Activated CD4-positive, alpha-beta memory T cell treated with anti-CD3 and anti-CD28 coated beads for 36 hours (primary cell): Measurements from ENCODE around the gene EMD. TPM values are rescaled to one million over a fixed set of nuclear protein-coding genes. Genes with fewer than 3 reads are reported as not detected.
A peak's percentile ranks its signal among the peaks of the same experiment; 100 is the strongest.
"Not testable (repeated sequence)": the region's sequence is repeated elsewhere in the genome, so short reads cannot be mapped to it uniquely, and the experiment has no call there.

Experiments used
- CTCF ChIA-PET: fragments of 350-600 bp; sonication (Branson Sonifier 250); formaldehyde crosslinking; loops from one replicate; lab custom pipeline; 2021; ENCODE audit warnings: antibody characterized with exemption, inconsistent platforms; lab: Charles Lee
- POLR2A ChIA-PET: fragments of 350-600 bp; sonication (Branson Sonifier 250); formaldehyde crosslinking; loops from one replicate; lab custom pipeline; 2021; ENCODE audit warnings: antibody characterized with exemption; lab: Charles Lee
- DNase-seq: peaks from one replicate; pipeline ENCODE4 v3.0.0-alpha.2; 2020
- H3K27ac Mint-ChIP-seq: one replicate; pipeline ENCODE4 v1.8.0; 2021; ENCODE audit warnings: mixed read lengths
- H3K27me3 Mint-ChIP-seq: one replicate; pipeline ENCODE4 v1.8.0; 2021; ENCODE audit warnings: mixed read lengths
- H3K36me3 Mint-ChIP-seq: one replicate; pipeline ENCODE4 v1.8.0; 2021; ENCODE audit warnings: mixed read lengths
- H3K4me1 Mint-ChIP-seq: one replicate; pipeline ENCODE4 v1.8.0; 2021; ENCODE audit warnings: low read depth, mixed read lengths
- H3K4me3 Mint-ChIP-seq: one replicate; pipeline ENCODE4 v1.8.0; 2021; ENCODE audit warnings: mild to moderate bottlenecking, mixed read lengths
- H3K9me3 Mint-ChIP-seq: one replicate; pipeline ENCODE4 v1.8.0; 2021; ENCODE audit warnings: mixed read lengths
- intact Hi-C: fragments of 100-400 bp; cut with micrococcal nuclease; formaldehyde crosslinking; loops from one replicate; pipeline ENCODE4 v1.15.1; 2023
- total RNA-seq, 2 experiments: library from RNA; stranded (reverse); gene quantifications; one replicate each; pipeline ENCODE4 v1.2.3, GENCODE V29; 2021

Gene EMD
- total RNA-seq, 2 experiments from 2014 or later = 75.8 to 79.1 TPM

DNA sequence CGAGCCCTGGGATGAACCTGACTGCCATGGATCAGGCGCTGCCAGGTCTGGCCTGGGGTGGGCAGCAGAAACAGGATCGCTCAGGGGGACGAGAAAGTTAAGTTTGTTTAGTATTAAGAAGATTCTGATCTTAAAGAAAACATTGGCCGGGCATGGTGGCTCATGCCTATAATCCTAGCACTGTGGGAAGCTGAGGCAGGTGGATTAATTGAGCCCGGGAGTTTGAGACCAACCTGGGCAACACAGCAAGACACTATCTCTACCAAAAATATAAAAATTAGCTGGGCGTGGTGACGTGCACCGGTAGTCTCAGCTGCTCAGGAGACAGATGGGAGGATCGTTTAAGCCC, 4.0 kb upstream of the EMD start:
- no peaks in the 10 kb centered on the region for H3K9me3 Mint-ChIP-seq
- H3K4me1 Mint-ChIP-seq = peaks cover 25% of the 10 kb centered on the region
- H3K4me3 Mint-ChIP-seq = peak overlapping the region; percentile 28
- H3K27me3 Mint-ChIP-seq = no peaks in the 10 kb centered on the region
- no peak overlapping the region for H3K27ac Mint-ChIP-seq
- no peak for DNase-seq
- POLR2A ChIA-PET = no interaction called here
- H3K36me3 Mint-ChIP-seq = peaks cover 4% of the 10 kb centered on the region
- CTCF ChIA-PET = no interaction called here
- intact Hi-C loops = loop anchor here (5.0 to 10.0 kb wide), 3 partner anchors 62 to 400 kb away; partner anchors contain the start of genes GDI1, HCFC1, MECP2 and TMEM187

DNA sequence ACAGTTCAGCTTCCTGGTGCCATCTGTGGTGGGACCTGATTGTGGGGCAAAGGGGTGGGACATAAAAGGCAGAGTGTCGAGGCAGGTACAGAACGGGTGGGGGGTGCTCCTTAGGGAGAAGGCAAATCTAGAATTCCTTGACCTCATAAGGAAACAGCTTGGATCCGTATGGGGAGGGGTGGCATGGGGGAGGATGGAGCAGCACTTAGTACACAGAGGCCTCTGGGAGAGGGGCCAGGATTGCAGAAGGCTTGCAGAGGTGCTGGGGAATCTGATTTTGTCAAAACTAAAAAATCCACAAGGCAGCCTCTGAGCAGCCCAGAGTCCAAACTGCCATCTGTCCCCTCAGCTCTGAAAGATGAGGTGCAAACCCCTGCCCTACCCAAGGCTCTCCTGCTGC, 2.3 kb upstream of the EMD start:
- DNase-seq = no peak
- Mint-ChIP-seq H3K27me3 (no peaks in the 10 kb centered on the region), H3K4me3 (no peak overlapping the region), H3K27ac (peak overlapping the region; percentile 82), H3K4me1 (peaks cover 34% of the 10 kb centered on the region), H3K36me3 (peaks cover 8% of the 10 kb centered on the region), H3K9me3 (no peaks in the 10 kb centered on the region)
- intact Hi-C loops = loop anchor here (5.0 to 10.0 kb wide), 3 partner anchors 61 to 402 kb away; partner anchors contain the start of genes GDI1, HCFC1, MECP2 and TMEM187
- POLR2A ChIA-PET = no interaction called here
- CTCF ChIA-PET = no interaction called here

DNA sequence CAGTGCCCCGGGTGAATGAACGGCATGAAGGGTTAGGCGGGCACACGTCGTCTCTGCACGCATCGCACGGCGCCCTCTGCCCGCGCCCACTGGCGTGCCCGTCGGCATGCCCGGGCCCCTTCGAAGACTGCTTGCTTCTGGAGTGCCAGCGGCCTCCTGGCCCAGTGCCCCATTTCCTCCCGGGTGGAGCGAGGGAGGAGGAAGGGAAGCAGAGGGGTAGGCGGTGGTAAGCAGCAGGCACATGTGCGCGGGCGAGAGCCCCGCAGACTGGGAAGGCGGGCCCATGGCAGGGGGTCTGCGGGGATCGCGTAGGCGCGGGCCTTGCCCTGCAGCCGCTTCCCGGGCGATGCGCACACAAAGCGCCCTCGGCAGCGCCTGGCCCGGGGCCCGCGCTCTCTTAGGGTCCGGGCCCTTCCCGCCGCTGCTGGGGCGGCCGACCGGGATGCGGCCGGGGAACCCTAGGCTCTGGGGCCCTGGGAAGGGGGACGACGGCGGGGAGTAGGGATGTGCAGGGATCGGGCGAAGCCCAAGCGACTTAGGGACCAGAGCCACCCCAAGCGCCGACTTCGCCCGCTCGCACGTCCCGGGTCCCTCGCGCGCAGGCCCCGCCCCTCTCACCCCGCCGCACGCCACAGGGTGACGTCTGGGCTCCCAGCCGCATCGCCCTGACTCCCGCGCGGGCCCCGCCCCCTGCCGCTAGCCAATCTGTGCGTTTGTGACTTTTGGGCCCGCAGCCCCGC, 866 bp upstream of the EMD start:
- CTCF ChIA-PET = interaction anchor here (0.5 to 0.9 kb wide), 2 partner anchors 149 kb away, joined by 3 read pairs; no protein-coding TSS in a partner anchor
- peaks cover 27% of the 10 kb centered on the region for H3K4me1 Mint-ChIP-seq
- H3K27me3 Mint-ChIP-seq = no peaks in the 10 kb centered on the region
- peak; percentile 43 for DNase-seq
- H3K9me3 Mint-ChIP-seq = no peaks in the 10 kb centered on the region
- intact Hi-C loops = loop anchor here (1.0 to 10.0 kb wide), 4 partner anchors 59 to 450 kb away; partner anchors contain the start of genes GDI1, HCFC1, MECP2 and TMEM187
- H3K27ac Mint-ChIP-seq = peak overlapping the region; percentile 82
- H3K4me3 Mint-ChIP-seq = peak overlapping the region; percentile 73
- peaks cover 8% of the 10 kb centered on the region for H3K36me3 Mint-ChIP-seq
- POLR2A ChIA-PET = interaction anchor here (0.6 to 1.0 kb wide), 2 partner anchors 7 to 21 kb away, joined by 3 read pairs; no protein-coding TSS in a partner anchor

DNA sequence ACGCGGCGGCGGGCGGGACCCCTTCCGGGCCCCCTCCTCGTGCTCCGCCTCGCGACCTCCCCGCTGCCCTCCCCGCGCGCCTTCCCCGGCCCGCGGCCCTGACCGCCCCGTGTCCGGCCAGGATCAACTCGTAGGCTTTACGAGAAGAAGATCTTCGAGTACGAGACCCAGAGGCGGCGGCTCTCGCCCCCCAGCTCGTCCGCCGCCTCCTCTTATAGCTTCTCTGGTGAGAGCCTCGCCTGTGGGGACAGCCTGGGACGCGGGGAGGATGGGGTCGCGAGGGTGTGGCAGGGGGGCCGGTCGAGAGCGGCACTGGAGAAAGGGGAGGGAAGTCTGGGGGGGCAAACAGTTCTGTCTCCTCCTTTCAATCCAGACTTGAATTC, 465 bp downstream of the EMD start:
- no peaks in the 10 kb centered on the region for H3K9me3 Mint-ChIP-seq
- H3K27me3 Mint-ChIP-seq = no peaks in the 10 kb centered on the region
- H3K36me3 Mint-ChIP-seq = peaks cover 8% of the 10 kb centered on the region
- H3K4me1 Mint-ChIP-seq = peaks cover 24% of the 10 kb centered on the region
- peak overlapping the region; percentile 87 for H3K27ac Mint-ChIP-seq
- no peak for DNase-seq
- ChIA-PET CTCF (interaction anchor here (0.9 kb wide), 1 partner anchor 147 kb away, joined by 3 read pairs; no protein-coding TSS in a partner anchor), POLR2A (interaction anchor here (1.0 to 1.2 kb wide), 3 partner anchors 8 to 19 kb away, joined by 3 read pairs; no protein-coding TSS in a partner anchor)
- intact Hi-C loops = loop anchor here (1.0 to 10.0 kb wide), 4 partner anchors 10 to 405 kb away; partner anchors contain the start of genes GDI1, HCFC1, MECP2 and TMEM187
- peak overlapping the region; percentile 83 for H3K4me3 Mint-ChIP-seq

DNA sequence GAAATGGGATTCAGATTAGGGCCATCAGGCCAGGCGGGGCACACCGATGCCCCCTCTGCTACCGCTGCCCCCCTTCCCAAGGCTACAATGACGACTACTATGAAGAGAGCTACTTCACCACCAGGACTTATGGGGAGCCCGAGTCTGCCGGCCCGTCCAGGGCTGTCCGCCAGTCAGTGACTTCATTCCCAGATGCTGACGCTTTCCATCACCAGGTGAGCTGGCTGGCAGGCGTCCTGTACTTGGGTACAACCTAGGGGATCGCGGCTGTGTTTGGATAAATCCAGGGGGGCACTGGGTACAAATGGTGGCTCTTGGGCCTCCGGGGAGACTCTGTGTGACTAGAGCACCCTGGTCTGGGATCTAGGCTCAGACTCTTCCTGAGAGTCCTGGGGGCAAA, 1.1 kb downstream of the EMD start:
- ChIA-PET CTCF (no interaction called here), POLR2A (interaction anchor here (1.1 to 1.2 kb wide), 2 partner anchors 9 to 17 kb away, joined by 3 read pairs; no protein-coding TSS in a partner anchor)
- peak overlapping the region; percentile 83 for H3K4me3 Mint-ChIP-seq
- H3K27ac Mint-ChIP-seq = peak overlapping the region; percentile 87
- DNase-seq = no peak
- peaks cover 22% of the 10 kb centered on the region for H3K4me1 Mint-ChIP-seq
- H3K9me3 Mint-ChIP-seq = no peaks in the 10 kb centered on the region
- no peaks in the 10 kb centered on the region for H3K27me3 Mint-ChIP-seq
- H3K36me3 Mint-ChIP-seq = peaks cover 8% of the 10 kb centered on the region
- intact Hi-C loops = no loop called here

DNA sequence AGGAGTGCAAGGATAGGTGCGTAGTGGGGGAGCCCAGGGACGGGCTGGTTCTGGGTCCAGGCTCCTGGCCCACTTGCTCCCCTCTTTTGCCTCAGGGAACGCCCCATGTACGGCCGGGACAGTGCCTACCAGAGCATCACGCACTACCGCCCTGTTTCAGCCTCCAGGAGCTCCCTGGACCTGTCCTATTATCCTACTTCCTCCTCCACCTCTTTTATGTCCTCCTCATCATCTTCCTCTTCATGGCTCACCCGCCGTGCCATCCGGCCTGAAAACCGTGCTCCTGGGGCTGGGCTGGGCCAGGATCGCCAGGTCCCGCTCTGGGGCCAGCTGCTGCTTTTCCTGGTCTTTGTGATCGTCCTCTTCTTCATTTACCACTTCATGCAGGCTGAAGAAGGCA, 1.7 kb downstream of the EMD start:
- DNase-seq = no peak
- Mint-ChIP-seq H3K36me3 (peaks cover 8% of the 10 kb centered on the region), H3K27me3 (no peaks in the 10 kb centered on the region), H3K4me3 (peak overlapping the region; percentile 83), H3K27ac (peak overlapping the region; percentile 70), H3K9me3 (no peaks in the 10 kb centered on the region), H3K4me1 (peaks cover 20% of the 10 kb centered on the region)
- intact Hi-C loops = no loop called here
- ChIA-PET CTCF (no interaction called here), POLR2A (interaction anchor here (1.2 kb wide), 1 partner anchor 10 kb away, joined by 3 read pairs; no protein-coding TSS in a partner anchor)

DNA sequence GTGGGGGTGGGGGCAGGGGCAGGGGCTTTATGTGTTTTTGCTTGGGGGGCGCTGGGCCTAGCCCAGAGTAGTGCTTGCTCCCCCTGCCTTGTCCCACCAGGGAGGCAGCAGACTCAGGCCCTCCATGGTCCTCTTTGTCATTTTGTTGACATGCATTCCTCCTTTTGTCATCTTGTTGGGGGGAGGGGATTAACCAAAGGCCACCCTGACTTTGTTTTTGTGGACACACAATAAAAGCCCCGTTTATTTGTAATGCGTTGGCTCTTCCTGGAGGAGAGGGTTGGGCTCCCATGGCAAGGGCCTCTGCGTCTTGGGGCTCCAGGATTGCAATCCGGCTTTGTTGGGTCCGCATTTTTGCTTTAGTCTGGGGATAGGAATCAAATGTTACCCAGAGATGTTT, 2.2 kb downstream of the EMD start:
- no peak for DNase-seq
- POLR2A ChIA-PET = no interaction called here
- Mint-ChIP-seq H3K9me3 (no peaks in the 10 kb centered on the region), H3K4me3 (peak overlapping the region; percentile 26), H3K4me1 (peaks cover 20% of the 10 kb centered on the region), H3K27ac (no peak overlapping the region), H3K27me3 (no peaks in the 10 kb centered on the region), H3K36me3 (peaks cover 8% of the 10 kb centered on the region)
- CTCF ChIA-PET = interaction anchor here (2.4 kb wide), 1 partner anchor 8 kb away, joined by 10 read pairs; no protein-coding TSS in a partner anchor
- intact Hi-C loops = no loop called here

DNA sequence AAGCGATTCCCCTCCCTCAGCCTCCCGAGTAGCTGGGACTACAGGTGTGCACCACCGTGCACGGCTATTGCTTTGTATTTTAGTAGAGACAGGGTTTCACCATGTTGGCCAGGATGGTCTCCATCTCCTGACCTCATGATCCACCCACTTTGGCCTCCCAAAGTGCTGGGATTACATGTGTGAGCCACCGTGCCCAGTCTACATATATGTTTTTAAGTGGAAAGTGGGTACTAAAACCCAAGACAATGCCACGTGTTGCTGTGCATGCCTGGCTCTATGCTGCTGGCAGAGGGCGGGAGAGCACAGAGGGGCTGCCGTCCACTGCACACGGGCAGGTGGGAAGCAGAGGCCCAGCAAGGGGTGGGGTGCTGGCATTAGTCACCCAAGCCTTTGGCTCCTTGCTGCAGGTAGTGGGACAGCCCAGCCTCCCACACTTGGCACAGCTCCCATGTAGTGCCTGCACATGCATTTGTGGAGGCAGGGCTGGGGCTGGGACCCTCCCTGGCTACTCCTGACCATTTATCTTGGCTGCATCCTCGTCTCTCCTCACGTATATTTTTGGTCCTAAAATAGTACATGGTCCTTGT, 3.5 kb downstream of the EMD start:
- Mint-ChIP-seq H3K36me3 (peaks cover 8% of the 10 kb centered on the region), H3K4me3 (no peak overlapping the region), H3K27me3 (no peaks in the 10 kb centered on the region), H3K27ac (no peak overlapping the region), H3K4me1 (peaks cover 15% of the 10 kb centered on the region), H3K9me3 (no peaks in the 10 kb centered on the region)
- ChIA-PET CTCF (interaction anchor here (2.4 kb wide), 1 partner anchor 9 kb away, joined by 10 read pairs; no protein-coding TSS in a partner anchor), POLR2A (interaction anchor here (1.6 kb wide), 1 partner anchor 33 kb away, joined by 4 read pairs; no protein-coding TSS in a partner anchor)
- DNase-seq = no peak
- intact Hi-C loops = no loop called here

DNA sequence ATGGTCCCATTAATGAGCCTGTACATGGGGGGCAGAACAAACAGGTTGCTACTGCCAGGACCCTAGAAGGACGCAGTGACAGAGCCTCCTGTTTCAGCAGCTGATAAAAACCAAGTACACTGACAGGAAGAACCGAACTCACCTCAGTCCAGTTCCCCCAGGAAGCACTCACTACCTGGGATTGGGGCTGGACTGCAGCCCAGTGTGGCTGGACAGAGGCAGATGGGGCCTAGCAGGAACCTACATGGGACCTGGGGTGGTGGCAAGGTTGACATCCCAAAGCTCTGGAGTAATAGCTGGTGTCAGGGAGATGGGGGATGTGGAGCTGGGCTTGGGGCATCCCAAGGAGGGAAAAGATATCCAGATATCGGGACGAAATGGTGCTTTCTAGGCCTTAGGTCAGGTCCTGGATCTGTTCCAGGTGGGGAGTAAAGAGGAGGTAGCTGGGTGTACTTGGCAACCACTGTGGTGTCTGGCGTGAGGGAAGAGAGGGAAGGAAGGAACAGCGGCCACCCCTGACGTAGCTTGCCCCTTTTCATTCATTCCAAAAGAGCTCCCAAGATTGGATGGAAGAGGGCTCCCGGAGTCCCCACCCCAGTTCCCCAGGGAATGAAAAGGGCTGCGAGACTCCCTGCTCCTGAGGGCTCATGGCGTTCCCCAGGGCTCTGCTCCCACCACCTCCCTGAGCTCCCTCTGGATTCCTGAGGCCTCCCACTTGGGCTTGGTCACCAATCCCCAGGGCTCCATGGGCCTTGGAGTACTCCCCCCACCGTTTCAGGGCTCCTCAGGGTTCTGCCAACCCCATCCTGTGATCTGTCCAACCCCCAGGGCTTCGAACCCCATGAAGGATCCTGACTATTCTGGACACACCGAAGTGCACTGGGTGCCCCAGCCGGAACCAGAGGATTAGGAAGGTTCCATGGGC, 4.5 kb downstream of the EMD start:
- H3K4me1 Mint-ChIP-seq = peaks cover 15% of the 10 kb centered on the region
- no peak overlapping the region for H3K27ac Mint-ChIP-seq

DNA sequence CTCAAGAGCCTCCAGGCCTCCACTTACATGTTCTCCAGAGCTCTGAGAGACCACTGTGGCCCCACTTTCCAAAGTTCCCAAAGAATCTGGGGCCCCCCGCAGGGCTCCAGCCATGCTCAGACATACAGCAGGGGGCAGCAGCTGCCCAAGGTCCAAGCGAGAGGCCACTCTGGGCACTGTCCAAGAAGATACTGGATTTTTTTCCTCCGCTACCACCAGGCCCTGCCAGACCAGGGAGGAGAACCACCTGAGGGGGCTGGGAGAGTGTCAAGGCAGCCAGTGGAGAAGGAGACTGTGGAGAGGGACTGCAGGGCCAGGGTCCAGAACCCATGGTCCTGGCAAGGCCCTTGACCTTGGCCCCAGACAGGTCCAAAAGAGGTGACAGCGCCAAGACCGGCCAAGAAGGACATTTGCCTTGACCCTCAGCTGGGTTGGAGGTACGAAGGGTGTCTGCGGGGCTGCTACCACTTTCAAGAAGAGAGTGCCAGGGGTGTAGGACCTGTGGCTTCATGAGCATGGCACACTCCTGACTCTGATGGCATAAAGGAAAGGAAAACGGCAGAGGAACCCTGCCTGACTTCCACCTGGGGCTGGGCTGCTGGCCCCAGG, 5.3 kb downstream of the EMD start:
- ChIA-PET POLR2A (interaction anchor here (1.0 to 1.6 kb wide), 3 partner anchors 13 to 35 kb away, joined by 3 to 4 read pairs (median 4); no protein-coding TSS in a partner anchor), CTCF (no interaction called here)
- no peaks in the 10 kb centered on the region for H3K27me3 Mint-ChIP-seq
- no peak overlapping the region for H3K4me3 Mint-ChIP-seq
- DNase-seq = no peak
- H3K4me1 Mint-ChIP-seq = peaks cover 15% of the 10 kb centered on the region
- H3K36me3 Mint-ChIP-seq = peaks cover 8% of the 10 kb centered on the region
- no peaks in the 10 kb centered on the region for H3K9me3 Mint-ChIP-seq
- intact Hi-C loops = no loop called here
- H3K27ac Mint-ChIP-seq = no peak overlapping the region

More for the DNA sequence above, 4.5 kb downstream of the EMD start:
- H3K36me3 Mint-ChIP-seq = peaks cover 8% of the 10 kb centered on the region
- ChIA-PET CTCF (interaction anchor here (2.4 kb wide), 1 partner anchor 10 kb away, joined by 10 read pairs; no protein-coding TSS in a partner anchor), POLR2A (interaction anchor here (1.0 to 1.6 kb wide), 3 partner anchors 14 to 34 kb away, joined by 3 to 4 read pairs (median 4); no protein-coding TSS in a partner anchor)
- H3K27me3 Mint-ChIP-seq = no peaks in the 10 kb centered on the region
- no peak for DNase-seq
- intact Hi-C loops = no loop called here
- H3K9me3 Mint-ChIP-seq = no peaks in the 10 kb centered on the region
- H3K4me3 Mint-ChIP-seq = no peak overlapping the region

DNA sequence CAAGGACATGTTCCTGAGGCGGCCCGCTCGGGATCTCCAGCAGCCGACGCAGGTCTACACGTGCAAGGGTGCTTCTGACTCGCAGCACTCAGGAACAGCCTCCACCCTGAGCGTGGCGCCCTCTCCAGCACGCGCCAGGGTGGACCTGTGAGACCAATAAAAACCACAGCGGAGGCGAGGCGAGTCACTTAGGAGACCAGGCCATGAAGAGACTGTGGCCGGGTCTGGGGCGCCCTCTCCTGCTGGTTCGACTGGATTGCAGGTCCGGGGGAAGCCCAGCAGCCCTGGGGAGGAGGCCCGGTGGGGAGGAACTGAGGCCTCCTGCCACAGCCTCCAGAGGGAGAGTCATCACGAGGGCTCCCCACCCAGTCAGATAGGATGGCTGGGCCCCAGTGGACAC, 9.0 kb downstream of the EMD start:
- CTCF ChIA-PET, H3K4me1 Mint-ChIP-seq, POLR2A ChIA-PET, H3K36me3 Mint-ChIP-seq, H3K4me3 Mint-ChIP-seq, H3K27me3 Mint-ChIP-seq, H3K9me3 Mint-ChIP-seq, intact Hi-C loops, DNase-seq, H3K27ac Mint-ChIP-seq: not testable (repeated sequence)
